ENCODE data around the gene TP53.

GRCh38 chr17:7644775-7645174, 42.5 kb downstream of the TP53 start:
- no peak for TF ChIP-seq CTCF (IDR thresholded peaks at IDR 0.05; ENCODE audit: low read depth, low read length, poor library complexity, severe bottlenecking)
- TF ChIP-seq EZH2phosphoT487 (IDR thresholded peaks at IDR 0.05; ENCODE audit: borderline replicate concordance, low read length) = no peak
